Esophagus muscularis mucosa (tissue), 4 donors: ENCODE results near the gene IGSF5.

Experiments
- CTCF ChIP-seq, 3 experiments: fragments of 200-600 bp in 2 of 3; fragments of 450-650 bp in 1 of 3; sonication (generic) in 2 of 3; IDR thresholded peaks; one replicate each; pipeline ENCODE4 v1.5.1; 2017 to 2019; ENCODE audit warnings: antibody characterized with exemption in 3 of 3, mild to moderate bottlenecking in 2 of 3, moderate library complexity in 1 of 3
- EP300 ChIP-seq: sonication (generic); formaldehyde crosslinking; IDR thresholded peaks from one replicate; pipeline ENCODE4 v1.6.1; 2017; ENCODE audit warnings: antibody characterized with exemption
- POLR2A ChIP-seq: fragments of 450-650 bp; IDR thresholded peaks from one replicate; pipeline ENCODE4 v1.6.1; 2017; ENCODE audit warnings: antibody characterized with exemption, moderate library complexity, mild to moderate bottlenecking, low read depth
- POLR2AphosphoS5 ChIP-seq, 2 donors: sonication (generic); formaldehyde crosslinking; IDR thresholded peaks; one replicate each; pipeline ENCODE4 v1.6.1; 2017; ENCODE audit warnings: antibody characterized with exemption in 2 of 2

- TF ChIP-seq EP300 (no peak), CTCF (IDR thresholded peaks at IDR 0.05) (no peak), POLR2A (no peak), POLR2AphosphoS5 (IDR thresholded peaks at IDR 0.05) (no peak)
Observed at GRCh38 chr21:39700318-39700717, 44.7 kb upstream of the IGSF5 start.
